ENCODE data around the gene ESRRA. TPM values are rescaled to one million over a fixed set of nuclear protein-coding genes. Genes with fewer than 3 reads are reported as not detected.
A peak's percentile ranks its signal among the peaks of the same experiment; 100 is the strongest.

Gene ESRRA
- total RNA-seq, 1 experiment from 2014 or later, result 66.9 TPM

DNA sequence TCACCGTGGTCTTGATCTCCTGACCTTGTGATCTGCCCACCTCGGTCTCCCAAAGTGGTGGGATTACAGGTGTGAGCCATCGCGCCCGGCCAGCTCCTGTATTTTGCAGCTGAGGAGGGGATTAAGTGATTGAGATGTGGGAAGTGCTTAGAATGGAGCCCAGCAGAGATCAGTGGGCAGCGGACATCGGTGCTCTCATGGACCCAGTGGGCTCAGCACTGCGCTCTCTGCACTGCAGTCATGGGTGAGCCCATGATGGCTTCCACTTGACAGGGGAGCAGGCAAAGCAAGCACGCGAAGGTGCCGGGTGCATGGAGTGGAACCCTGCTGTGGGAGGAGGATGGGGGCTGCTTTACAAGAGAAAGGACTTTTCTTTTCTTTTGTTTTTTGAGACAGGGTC lies 25.6 kb downstream of the ESRRA start:
- Histone ChIP-seq H3K4me1 (peaks cover 5% of the 10 kb centered on the region; the same call in 1 of the 2 replicates), H3K4me3 (ENCODE audit: low read depth, low read length) (no peak overlapping the region), H3K27me3 (replicated peaks; ENCODE audit: control insufficient read depth, insufficient read depth, low read length) (no peaks in the 10 kb centered on the region), H3K36me3 (ENCODE audit: control insufficient read depth, insufficient read depth, low read length) (no peaks in the 10 kb centered on the region), H3K9me3 (no peaks in the 10 kb centered on the region)
- peaks cover 12% of the 10 kb centered on the region for H3K4me1 Mint-ChIP-seq (ENCODE audit: low read depth, unreplicated experiment)
- H3K9me3 Mint-ChIP-seq (ENCODE audit: unreplicated experiment), result no peaks in the 10 kb centered on the region
- no peak overlapping the region for H3K27ac Mint-ChIP-seq (ENCODE audit: unreplicated experiment)
- peaks cover 4% of the 10 kb centered on the region for H3K36me3 Mint-ChIP-seq (ENCODE audit: insufficient read depth, unreplicated experiment)
- H3K27me3 Mint-ChIP-seq (ENCODE audit: insufficient read depth, unreplicated experiment), result no peaks in the 10 kb centered on the region
- no peak overlapping the region for H3K4me3 Mint-ChIP-seq (ENCODE audit: unreplicated experiment)
- no peak for DNase-seq
- ChIA-PET POLR2A (interaction anchor here (3.0 kb wide), 1 partner anchor 13 kb away, joined by 13 read pairs; the partner anchor contains the start of genes PRDX5 and TRMT112), CTCF (interaction anchor here (0.8 to 3.1 kb wide), 7 partner anchors 10 to 60 kb away, joined by 3 to 24 read pairs (median 4); partner anchors contain the start of genes PRDX5, RPS6KA4 and TRMT112)
- TF ChIP-seq, protein P1, sequence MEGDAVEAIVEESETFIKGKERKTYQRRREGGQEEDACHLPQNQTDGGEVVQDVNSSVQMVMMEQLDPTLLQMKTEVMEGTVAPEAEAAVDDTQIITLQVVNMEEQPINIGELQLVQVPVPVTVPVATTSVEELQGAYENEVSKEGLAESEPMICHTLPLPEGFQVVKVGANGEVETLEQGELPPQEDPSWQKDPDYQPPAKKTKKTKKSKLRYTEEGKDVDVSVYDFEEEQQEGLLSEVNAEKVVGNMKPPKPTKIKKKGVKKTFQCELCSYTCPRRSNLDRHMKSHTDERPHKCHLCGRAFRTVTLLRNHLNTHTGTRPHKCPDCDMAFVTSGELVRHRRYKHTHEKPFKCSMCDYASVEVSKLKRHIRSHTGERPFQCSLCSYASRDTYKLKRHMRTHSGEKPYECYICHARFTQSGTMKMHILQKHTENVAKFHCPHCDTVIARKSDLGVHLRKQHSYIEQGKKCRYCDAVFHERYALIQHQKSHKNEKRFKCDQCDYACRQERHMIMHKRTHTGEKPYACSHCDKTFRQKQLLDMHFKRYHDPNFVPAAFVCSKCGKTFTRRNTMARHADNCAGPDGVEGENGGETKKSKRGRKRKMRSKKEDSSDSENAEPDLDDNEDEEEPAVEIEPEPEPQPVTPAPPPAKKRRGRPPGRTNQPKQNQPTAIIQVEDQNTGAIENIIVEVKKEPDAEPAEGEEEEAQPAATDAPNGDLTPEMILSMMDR (IDR thresholded peaks at IDR 0.05; ENCODE audit: insufficient read depth in 1 of 2, low read depth in 1 of 2, low read length in 1 of 2, severe bottlenecking in 1 of 2, unreplicated experiment in 1 of 2), result no peak
- intact Hi-C loops (cut with micrococcal nuclease; ENCODE audit: unreplicated experiment), result no loop called here
- no TSS peak for BruUV-seq (replicated peaks)

DNA sequence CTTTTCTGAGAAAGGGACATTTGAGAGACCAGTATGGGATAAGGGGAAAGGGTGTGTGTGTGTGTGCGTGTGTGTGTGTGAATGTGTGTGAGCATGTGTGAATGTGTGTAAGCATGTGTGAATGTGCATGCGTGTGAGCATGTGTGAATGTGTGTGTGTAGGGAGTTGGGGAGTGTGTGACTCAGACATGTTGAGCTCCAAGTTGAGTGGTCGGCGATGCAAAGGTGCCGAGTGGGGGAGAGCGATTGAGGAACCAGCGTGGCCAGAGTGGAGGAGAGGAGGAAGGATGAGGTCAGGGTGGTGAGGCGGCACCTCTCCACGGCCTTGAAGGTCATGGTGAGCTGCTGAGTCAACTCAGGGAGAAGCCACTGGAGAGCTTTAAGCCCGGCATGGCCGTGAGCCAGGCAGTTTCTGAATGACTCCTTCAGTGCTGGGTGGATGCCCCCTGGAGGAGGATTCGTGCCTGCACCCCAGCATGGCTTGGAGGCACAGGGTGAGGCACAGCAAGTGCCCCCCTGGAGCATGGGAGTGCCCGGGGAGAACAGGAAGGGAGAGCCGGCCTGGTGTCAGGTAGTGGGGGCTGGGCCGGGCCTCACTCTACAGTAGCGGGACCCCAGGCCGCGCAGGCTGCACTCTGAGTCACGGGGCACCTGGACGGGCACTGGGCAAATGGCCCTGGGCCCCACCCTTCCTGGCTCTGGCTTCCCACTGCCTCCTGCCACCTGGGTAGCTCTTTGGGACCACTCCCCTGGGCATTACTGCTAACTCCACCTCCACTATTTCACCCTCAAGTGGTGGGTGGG lies 26.4 kb downstream of the ESRRA start:
- POLR2A ChIA-PET, result interaction anchor here (3.0 kb wide), 1 partner anchor 14 kb away, joined by 13 read pairs; the partner anchor contains the start of genes PRDX5 and TRMT112
- no peaks in the 10 kb centered on the region for H3K9me3 Mint-ChIP-seq (ENCODE audit: unreplicated experiment)
- no peaks in the 10 kb centered on the region for H3K9me3 ChIP-seq
- TF ChIP-seq, protein P1 (IDR thresholded peaks at IDR 0.05; ENCODE audit: insufficient read depth in 1 of 2, low read depth in 1 of 2, low read length in 1 of 2, severe bottlenecking in 1 of 2, unreplicated experiment in 1 of 2), result peak; percentile 17 to 20
- no peak overlapping the region for H3K4me3 Mint-ChIP-seq (ENCODE audit: unreplicated experiment)
- CTCF ChIA-PET, result interaction anchor here (0.6 to 3.1 kb wide), 8 partner anchors 9 to 1559 kb away, joined by 3 to 24 read pairs (median 4); partner anchors contain the start of genes CCDC85B, PRDX5, RPS6KA4 and TRMT112
- no peaks in the 10 kb centered on the region for H3K27me3 ChIP-seq (replicated peaks; ENCODE audit: control insufficient read depth, insufficient read depth, low read length)
- BruUV-seq (replicated peaks), result no TSS peak
- DNase-seq, result peak; percentile 42 to 55
- no peak overlapping the region for H3K27ac Mint-ChIP-seq (ENCODE audit: unreplicated experiment)
- no peaks in the 10 kb centered on the region for H3K27me3 Mint-ChIP-seq (ENCODE audit: insufficient read depth, unreplicated experiment)
- peaks cover 4% of the 10 kb centered on the region for H3K36me3 Mint-ChIP-seq (ENCODE audit: insufficient read depth, unreplicated experiment)
- H3K4me3 ChIP-seq (ENCODE audit: low read depth, low read length), result no peak overlapping the region
- H3K4me1 ChIP-seq, result peaks cover 5% of the 10 kb centered on the region; the same call in 1 of the 2 replicates
- intact Hi-C loops (cut with micrococcal nuclease; ENCODE audit: unreplicated experiment), result no loop called here
- peaks cover 12% of the 10 kb centered on the region for H3K4me1 Mint-ChIP-seq (ENCODE audit: low read depth, unreplicated experiment)
- no peaks in the 10 kb centered on the region for H3K36me3 ChIP-seq (ENCODE audit: control insufficient read depth, insufficient read depth, low read length)

DNA sequence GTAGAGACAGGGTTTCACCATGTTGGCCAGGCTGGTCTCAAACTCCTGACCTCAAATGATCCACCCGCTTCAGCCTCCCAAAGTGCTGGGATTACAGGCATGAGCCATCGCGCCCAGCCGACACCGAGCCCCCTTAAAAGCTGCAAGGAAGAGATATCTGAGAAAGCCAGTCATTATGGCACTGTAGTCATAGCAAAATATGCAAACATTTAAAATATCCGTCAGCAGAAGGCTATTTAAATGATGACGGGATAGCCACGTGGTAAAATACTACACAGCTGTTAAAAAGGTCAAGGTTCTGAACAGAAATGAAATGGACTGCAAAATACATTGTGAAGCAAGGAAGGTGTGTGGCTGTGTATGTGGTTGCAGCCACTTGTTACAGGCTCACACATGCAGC lies 28.2 kb downstream of the ESRRA start:
- ChIA-PET CTCF (interaction anchor here (3.1 kb wide), 1 partner anchor 16 kb away, joined by 24 read pairs; the partner anchor contains the start of genes PRDX5 and TRMT112), POLR2A (interaction anchor here (0.5 kb wide), 1 partner anchor 38 kb away, joined by 3 read pairs; no protein-coding TSS in a partner anchor)
- H3K27me3 Mint-ChIP-seq (ENCODE audit: insufficient read depth, unreplicated experiment), result no peaks in the 10 kb centered on the region
- H3K36me3 Mint-ChIP-seq (ENCODE audit: insufficient read depth, unreplicated experiment), result peaks cover 4% of the 10 kb centered on the region
- Histone ChIP-seq H3K4me1 (peaks cover 5% of the 10 kb centered on the region; the same call in 1 of the 2 replicates), H3K4me3 (ENCODE audit: low read depth, low read length) (no peak overlapping the region), H3K9me3 (no peaks in the 10 kb centered on the region), H3K27me3 (replicated peaks; ENCODE audit: control insufficient read depth, insufficient read depth, low read length) (no peaks in the 10 kb centered on the region), H3K36me3 (ENCODE audit: control insufficient read depth, insufficient read depth, low read length) (no peaks in the 10 kb centered on the region)
- no peak overlapping the region for H3K4me3 Mint-ChIP-seq (ENCODE audit: unreplicated experiment)
- BruUV-seq (replicated peaks), result no TSS peak
- TF ChIP-seq, protein P1 (IDR thresholded peaks at IDR 0.05; ENCODE audit: insufficient read depth in 1 of 2, low read depth in 1 of 2, low read length in 1 of 2, severe bottlenecking in 1 of 2, unreplicated experiment in 1 of 2), result no peak
- intact Hi-C loops (cut with micrococcal nuclease; ENCODE audit: unreplicated experiment), result no loop called here
- H3K27ac Mint-ChIP-seq (ENCODE audit: unreplicated experiment), result no peak overlapping the region
- no peaks in the 10 kb centered on the region for H3K9me3 Mint-ChIP-seq (ENCODE audit: unreplicated experiment)
- no peak for DNase-seq
- H3K4me1 Mint-ChIP-seq (ENCODE audit: low read depth, unreplicated experiment), result peaks cover 12% of the 10 kb centered on the region
